GM19467 (cell line): ENCODE results near the gene ZSCAN1.
"Not testable (repeated sequence)": the region's sequence is repeated elsewhere in the genome, so short reads cannot be mapped to it uniquely, and the experiment has no call there.

Source experiments
- ATAC-seq: cut with Tn5 transposase; IDR thresholded peaks from one replicate; pipeline ENCODE4 v1.9.1; 2021; ENCODE audit warnings: mild to moderate bottlenecking, moderate library complexity; ENCODE audit not compliant: unreplicated experiment

The ZSCAN1 gene

GRCh38 chr19:58033741-58034476 is at the start of gene ZSCAN1:
ZSCAN1 (plus strand) TSS chr19:58034025; CDS start chr19:58037837, 3,812 bp downstream.
- no peak for ATAC-seq

- no peak for ATAC-seq
These were observed 41.0 kb upstream of the ZSCAN1 start for GRCh38 chr19:57992841-57993240.

GRCh38 chr19:58000677-58001076 is 33.1 kb upstream of the ZSCAN1 start:
- no peak for ATAC-seq

GRCh38 chr19:58001895-58002369 is 31.9 kb upstream of the ZSCAN1 start:
- no peak for ATAC-seq

GRCh38 chr19:58002384-58003173 is 31.2 kb upstream of the ZSCAN1 start, which contains the start of gene ZNF606:
ZNF606 (minus strand) TSS chr19:58002820; CDS start chr19:58001319, 1,501 bp downstream.
- ATAC-seq = peak; percentile 92

GRCh38 chr19:58003174-58003828 is 30.5 kb upstream of the ZSCAN1 start:
- ATAC-seq = no peak

GRCh38 chr19:58007285-58007684 is 26.5 kb upstream of the ZSCAN1 start:
- ATAC-seq = no peak

- ATAC-seq = not testable (repeated sequence)
These were observed 24.9 kb upstream of the ZSCAN1 start for GRCh38 chr19:58008877-58009276.

GRCh38 chr19:58009301-58009665 is 24.5 kb upstream of the ZSCAN1 start:
- ATAC-seq = no peak

GRCh38 chr19:58009666-58010301 is 24.0 kb upstream of the ZSCAN1 start:
- no peak for ATAC-seq

GRCh38 chr19:58010507-58010906 is 23.3 kb upstream of the ZSCAN1 start:
- ATAC-seq = no peak

GRCh38 chr19:58014141-58014540 is 19.7 kb upstream of the ZSCAN1 start:
- no peak for ATAC-seq

GRCh38 chr19:58020129-58020528 is 13.7 kb upstream of the ZSCAN1 start:
- ATAC-seq = no peak

- no peak for ATAC-seq
These were observed 12.1 kb upstream of the ZSCAN1 start for GRCh38 chr19:58021541-58022282.

GRCh38 chr19:58022283-58022660 is 11.6 kb upstream of the ZSCAN1 start:
- ATAC-seq = no peak

- no peak for ATAC-seq
These were observed 9.2 kb upstream of the ZSCAN1 start for GRCh38 chr19:58024661-58025060.

- no peak for ATAC-seq
These were observed 610 bp downstream of the ZSCAN1 start for GRCh38 chr19:58034477-58034793.

GRCh38 chr19:58035863-58036262 is 2.0 kb downstream of the ZSCAN1 start:
- ATAC-seq = no peak

- no peak for ATAC-seq
These were observed 4.3 kb downstream of the ZSCAN1 start for GRCh38 chr19:58037927-58038687.
